Ecto neural progenitor cell (in vitro differentiated cells): ENCODE data around the gene DUOXA2.
"Not testable (repeated sequence)": the region's sequence is repeated elsewhere in the genome, so short reads cannot be mapped to it uniquely, and the experiment has no call there.

ENCODE experiments used
- DNase-seq: peaks from one replicate; pipeline ENCODE4 v3.0.0-alpha.2; 2018; ENCODE audit warnings: low spot score

DUOXA2 gene

GRCh38 chr15:45095661-45096060 lies 18.5 kb upstream of the DUOXA2 start:
- DNase-seq = no peak

- no peak for DNase-seq
These were observed 16.7 kb upstream of the DUOXA2 start for GRCh38 chr15:45097466-45097865.

GRCh38 chr15:45099549-45100165 lies 14.5 kb upstream of the DUOXA2 start:
- no peak for DNase-seq

DNA sequence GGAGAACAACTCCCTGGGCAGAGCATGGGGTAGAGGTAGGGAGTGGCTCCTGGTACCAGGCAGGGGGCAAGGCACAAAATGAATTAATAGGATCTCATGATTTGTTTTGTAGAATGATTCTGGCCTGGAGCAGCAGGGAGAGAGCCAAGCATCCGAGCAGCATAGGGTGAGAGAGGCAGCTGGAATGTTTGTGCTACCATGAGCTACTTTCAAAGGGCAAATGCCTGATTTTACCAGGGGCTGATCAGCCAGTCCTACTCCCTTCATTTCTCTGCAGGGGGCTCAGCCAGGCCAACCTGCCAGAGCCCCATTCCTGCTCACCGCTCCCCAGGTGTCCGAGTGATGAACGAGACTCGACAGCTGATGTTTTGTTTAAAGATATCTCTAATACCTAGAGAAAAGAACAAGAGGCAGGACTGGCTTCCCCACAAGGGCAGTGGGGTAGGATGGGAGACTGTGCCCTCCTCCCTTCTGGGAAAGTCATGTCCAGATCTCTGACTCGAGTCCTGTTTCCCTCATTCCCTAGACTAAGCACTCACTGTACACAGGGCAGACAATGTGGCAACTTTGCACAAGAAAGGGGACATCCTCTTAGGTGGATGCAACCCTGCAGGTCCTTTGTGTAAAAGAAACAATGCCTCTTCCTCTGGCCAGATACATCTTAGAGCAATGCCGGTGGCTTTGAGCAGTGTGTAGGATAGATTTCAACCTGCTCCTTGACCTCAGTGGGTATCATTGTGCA lies 13.1 kb upstream of the DUOXA2 start:
- no peak for DNase-seq

GRCh38 chr15:45101749-45102148 lies 12.4 kb upstream of the DUOXA2 start:
- DNase-seq = no peak

- DNase-seq = no peak
These were observed 11.9 kb upstream of the DUOXA2 start for GRCh38 chr15:45102226-45102625.

GRCh38 chr15:45104170-45104569 lies 10.0 kb upstream of the DUOXA2 start:
- DNase-seq = not testable (repeated sequence)

- no peak for DNase-seq
These were observed 8.5 kb upstream of the DUOXA2 start for GRCh38 chr15:45105586-45105985.

DNA sequence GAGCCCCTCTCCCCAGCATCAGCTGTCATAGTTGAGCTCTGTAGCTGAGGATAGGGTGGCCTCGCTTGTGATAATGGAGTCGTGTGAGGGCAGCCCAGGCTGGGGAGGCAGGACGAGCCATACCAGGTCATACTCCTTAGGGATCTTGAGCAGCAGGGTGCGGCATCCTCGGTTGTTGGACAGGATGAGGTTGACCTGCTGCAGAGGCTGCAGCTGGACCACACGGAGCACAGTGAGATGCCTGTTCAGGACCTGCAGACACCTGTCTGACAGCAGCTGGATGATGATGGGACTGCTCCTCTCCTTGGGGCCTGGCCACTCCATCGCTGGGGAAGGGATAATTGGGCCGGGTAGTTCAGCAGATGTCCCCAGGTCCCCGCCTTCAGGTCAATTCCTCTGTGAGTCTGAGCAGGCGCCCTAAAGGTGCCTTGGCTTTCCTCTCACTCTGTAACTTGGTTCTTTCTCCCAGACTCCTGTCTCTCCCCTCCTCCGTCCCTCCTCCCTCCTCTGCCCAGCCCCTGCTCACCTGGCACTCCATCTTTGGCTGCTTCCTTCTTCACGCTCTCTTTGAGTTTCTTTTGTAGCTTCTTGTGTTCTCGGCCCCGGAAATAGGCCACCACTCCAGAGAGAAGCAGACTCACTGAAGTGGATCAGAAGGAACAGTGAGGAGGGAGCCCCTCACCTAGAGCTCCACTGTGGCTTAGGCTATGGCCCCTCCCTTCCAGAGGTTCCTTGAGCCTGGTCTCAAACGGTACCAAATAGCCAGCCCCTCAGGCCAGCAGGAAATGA lies 7.9 kb upstream of the DUOXA2 start:
- no peak for DNase-seq

DNA sequence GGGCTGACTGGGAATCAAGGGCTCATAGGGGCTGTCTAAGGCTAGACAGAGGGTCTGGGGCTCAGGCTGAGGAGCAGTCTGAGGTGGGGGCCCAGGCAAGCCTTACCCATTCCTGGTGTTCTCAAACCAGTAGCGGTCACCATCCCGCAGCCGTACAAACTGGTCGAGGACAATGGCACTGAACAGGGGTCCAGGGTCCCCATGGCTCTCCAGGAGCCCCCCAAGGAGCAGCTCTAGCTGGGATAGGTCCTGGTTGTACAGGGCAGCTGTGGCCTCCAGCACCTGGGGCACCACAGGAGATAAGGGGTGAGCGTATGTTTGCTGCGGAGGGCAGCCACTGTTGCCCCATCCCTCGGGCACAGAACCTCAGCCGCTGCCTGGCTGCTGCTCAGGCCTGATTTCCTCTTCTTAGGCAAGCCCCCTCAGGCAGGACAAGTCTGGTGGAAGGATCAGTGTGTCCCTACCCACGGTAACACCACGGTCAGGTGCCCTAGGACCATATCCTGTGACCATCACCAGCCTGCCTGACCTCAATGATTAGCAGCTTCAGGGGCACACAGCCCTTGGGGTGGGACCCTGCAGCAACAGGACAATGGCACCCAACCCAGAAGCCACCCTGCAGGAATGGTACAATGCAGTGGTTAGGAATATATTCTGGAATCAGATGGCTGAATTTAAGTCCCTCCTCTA lies 6.0 kb upstream of the DUOXA2 start:
- DNase-seq = no peak

DNA sequence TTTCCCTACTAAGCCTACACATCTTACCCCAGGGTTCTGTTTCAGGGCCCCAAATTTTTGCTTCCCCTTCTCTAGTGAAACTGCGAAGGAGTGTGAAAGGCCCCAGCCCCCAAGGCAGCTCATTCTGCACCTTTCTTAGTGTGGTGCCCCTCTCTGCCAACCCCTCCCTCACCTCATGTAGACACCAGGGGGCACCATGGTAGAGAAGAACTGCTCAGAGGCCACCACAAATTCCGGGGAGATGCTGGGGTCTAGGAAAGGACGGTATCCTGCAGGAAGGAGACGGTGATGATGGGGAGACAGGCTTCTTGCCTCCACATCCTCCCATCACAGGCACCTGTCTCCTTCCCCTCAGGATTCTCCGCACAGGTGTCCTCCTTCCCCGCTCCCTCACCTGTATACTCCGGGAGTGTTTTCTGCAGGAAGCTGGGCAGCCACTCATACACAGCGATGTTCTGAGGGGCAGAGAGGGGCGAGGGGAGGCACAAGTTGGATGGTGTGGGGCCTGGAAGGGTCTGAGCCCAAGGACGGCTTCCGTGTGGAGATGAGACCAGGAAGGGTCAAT lies 3.8 kb upstream of the DUOXA2 start:
- DNase-seq = no peak

DNA sequence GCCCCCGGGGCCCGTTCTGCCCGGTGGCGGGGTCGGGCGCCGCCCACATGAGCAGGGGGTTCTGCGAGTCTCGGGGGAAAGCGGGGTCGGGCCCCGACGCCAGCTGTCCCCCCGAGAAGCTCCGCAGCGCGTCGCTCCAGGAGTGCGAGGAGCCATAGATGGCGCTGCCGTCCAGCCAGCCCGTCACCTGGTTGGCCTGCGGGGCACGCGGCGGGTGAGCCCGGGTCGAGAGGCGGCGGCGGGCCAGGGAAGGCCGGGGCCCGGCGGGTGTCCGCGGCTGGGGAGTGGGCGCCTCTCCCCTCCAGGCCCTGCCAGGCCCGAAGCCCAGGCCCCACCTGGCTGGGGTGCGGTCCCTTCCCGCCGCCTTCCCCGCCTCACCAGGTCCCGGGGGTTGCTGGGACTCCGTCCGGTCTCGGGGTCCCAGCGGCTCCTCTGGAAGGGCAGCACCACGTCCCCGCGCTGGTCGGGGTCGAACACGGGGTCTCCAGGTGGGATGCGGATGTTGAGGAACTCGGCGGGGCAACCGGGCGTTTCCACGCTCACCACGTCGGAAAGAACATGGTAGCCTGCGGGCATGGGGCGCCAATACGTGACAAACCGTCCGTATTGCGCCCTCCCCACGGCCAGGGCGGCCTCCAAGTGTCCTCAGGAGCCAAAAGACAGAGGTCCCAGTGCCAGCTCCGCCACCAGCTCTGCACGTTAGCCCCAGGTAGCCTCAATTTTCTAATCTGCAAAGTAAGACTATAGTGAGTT lies 2.6 kb upstream of the DUOXA2 start:
- no peak for DNase-seq

DNA sequence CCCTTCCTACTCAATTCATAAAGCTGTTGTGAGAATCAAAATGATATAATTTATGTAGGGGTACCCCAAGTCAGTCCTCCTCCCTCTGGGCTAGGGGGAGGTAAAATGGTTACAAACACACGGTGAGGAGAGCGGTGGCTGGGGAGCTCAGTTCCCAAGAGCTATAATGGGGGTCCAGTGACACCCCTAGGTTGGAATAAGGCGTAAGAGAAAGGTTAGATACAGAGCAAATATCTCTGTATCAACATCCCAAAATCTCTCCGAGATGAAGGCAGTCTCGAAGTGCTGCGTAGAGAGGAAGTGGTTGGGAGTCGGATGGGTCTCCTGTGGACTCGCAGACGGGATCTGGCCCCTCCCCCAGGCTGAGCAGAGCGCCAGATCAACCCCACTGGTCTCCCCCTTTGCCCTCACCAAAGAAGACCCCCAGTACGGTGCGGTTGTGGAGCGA lies 2.0 kb upstream of the DUOXA2 start:
- DNase-seq = no peak

DNA sequence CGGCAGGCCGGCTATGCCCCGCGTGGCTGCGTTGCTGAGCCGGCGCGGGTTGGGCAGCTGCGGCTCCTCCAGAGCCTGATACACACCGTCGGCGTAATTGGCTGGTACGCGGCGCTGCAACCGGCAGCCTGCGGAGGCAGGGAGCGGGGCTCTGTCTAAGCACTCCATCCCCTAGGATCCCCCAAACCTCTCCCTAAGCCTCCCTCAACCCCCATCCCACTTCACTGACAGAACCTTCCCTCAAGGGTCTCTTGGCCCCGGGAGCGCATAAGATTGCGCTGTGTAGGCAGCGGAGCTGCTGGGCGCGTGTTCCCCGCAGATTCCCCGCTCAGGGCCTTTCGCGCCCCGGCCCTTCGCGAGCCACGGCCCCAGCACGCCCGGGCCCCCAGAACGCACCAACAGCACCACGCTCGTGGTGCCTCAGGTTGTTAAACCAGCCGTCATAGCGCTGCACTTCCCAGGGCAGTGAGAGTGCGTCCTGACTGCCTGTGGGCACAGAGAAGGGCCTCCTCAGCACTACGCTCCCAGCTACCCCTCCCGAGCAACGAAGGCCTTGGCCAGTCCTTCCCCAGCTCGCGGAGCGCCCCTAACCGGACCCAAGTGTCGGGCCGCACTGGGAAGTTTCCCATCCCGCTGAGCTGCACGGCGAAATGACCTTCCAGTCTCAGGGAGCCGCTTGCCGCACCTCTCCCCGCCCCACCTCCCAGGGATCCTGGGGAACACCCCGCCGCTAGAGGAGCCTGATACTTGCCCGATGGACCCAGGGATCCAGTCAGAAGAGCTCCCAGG lies 1.3 kb upstream of the DUOXA2 start:
- DNase-seq = peak; percentile 57

GRCh38 chr15:45113380-45113990 lies 641 bp upstream of the DUOXA2 start:
- DNase-seq = no peak

- no peak for DNase-seq
These were observed 592 bp downstream of the DUOXA2 start for GRCh38 chr15:45114751-45115085.

DNA sequence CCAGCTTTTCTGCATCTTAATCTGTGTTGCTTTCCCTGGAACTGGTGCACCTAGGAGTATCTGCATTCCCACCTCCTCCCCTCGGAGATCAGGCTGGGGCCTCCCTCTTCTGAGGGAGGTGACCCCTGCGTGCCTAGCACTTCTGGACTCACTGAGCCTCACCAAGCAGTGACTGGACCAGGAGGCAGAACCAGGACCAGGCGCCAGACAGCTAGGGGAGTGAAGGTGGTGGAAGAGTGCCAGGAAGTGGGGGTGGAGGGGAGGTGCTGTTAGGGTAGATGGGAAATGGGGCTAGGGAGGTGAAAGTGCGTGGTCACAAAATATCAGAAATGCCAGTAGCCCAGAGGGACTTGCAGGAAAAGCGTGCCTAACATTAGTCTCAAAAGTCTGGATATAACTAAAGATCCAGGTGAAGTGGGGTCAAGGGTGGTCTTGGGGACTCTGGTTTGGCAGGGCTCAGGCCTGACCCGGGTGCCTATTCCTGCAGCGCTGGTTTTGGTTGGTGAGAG lies 1.2 kb downstream of the DUOXA2 start:
- DNase-seq = no peak

DNA sequence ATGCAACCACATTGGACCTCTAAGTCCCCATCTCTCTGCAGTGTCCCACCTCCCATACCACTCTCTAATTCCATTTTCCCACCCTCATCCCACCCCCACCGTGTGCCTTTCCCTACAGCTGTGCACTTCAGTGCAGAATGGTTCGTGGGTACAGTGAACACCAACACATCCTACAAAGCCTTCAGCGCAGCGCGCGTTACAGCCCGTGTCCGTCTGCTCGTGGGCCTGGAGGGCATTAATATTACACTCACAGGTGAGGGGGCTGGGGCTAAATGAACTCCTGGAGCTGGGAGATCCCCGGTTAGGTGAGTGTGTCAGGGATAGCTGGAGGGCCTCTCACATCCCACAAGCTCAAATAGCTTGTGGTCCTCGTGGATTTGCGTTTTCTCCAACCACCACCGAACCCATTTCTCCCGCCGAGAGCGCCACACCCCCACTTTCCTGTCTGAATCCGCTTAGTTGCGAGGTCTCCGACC lies 1.9 kb downstream of the DUOXA2 start:
- no peak for DNase-seq

- DNase-seq = no peak
These were observed 2.6 kb downstream of the DUOXA2 start for GRCh38 chr15:45116482-45117307.
